Measurements from ENCODE around the gene PDE6B. TPM values are rescaled to one million over a fixed set of nuclear protein-coding genes. Genes with fewer than 3 reads are reported as not detected.

The PDE6B gene
- total RNA-seq, 4 donors from 2014 or later = 6.4 to 26.4 (median 14.4) TPM

- no peaks in the 10 kb centered on the region for H3K9me3 ChIP-seq
- no peak overlapping the region for H3K27ac ChIP-seq
- H3K27me3 ChIP-seq = no peaks in the 10 kb centered on the region
- intact Hi-C loops (cut with DNase I) = no loop called here
- WGBS, 2 donors = 65 to 71% methylated on average over 6 to 12 of the region's 14 CpGs
- DNase-seq = no peak
- no peaks in the 10 kb centered on the region for H3K36me3 ChIP-seq
- TF ChIP-seq POLR2A (IDR thresholded peaks at IDR 0.05) (no peak), CTCF (IDR thresholded peaks at IDR 0.05) (no peak)
- no peak overlapping the region for H3K4me3 ChIP-seq (replicated peaks in 1 of 3)
- peaks cover 16 to 25% of the 10 kb centered on the region in 2 donors for H3K4me1 ChIP-seq
Measured at GRCh38 chr4:678331-679103, 53.1 kb downstream of the PDE6B start.

- DNase-seq = no peak
- H3K4me1 ChIP-seq = peaks cover 17 to 30% of the 10 kb centered on the region in 2 donors
Measured at GRCh38 chr4:679104-679481, 53.7 kb downstream of the PDE6B start.

GRCh38 chr4:679629-680028 is 54.3 kb downstream of the PDE6B start:
- 73 to 83% methylated on average over 4 to 10 of the region's 11 CpGs for WGBS, 2 donors
- no peaks in the 10 kb centered on the region for H3K36me3 ChIP-seq
- peaks cover 17 to 32% of the 10 kb centered on the region in 2 donors for H3K4me1 ChIP-seq
- TF ChIP-seq CTCF (IDR thresholded peaks at IDR 0.05) = no peak
- TF ChIP-seq POLR2A (IDR thresholded peaks at IDR 0.05) = no peak
- DNase-seq = no peak
- no peak overlapping the region for H3K4me3 ChIP-seq (replicated peaks in 1 of 3)
- no peak overlapping the region for H3K27ac ChIP-seq
- H3K27me3 ChIP-seq = no peaks in the 10 kb centered on the region
- H3K9me3 ChIP-seq = no peaks in the 10 kb centered on the region
- intact Hi-C loops (cut with DNase I) = no loop called here

More at GRCh38 chr4:679104-679481, 53.7 kb downstream of the PDE6B start:
- WGBS, 2 donors = 75 to 82% methylated on average over 4 to 11 of the region's 13 CpGs
- no peak overlapping the region for H3K4me3 ChIP-seq (replicated peaks in 1 of 3)
- no peak overlapping the region for H3K27ac ChIP-seq
- H3K9me3 ChIP-seq = no peaks in the 10 kb centered on the region
- H3K36me3 ChIP-seq = no peaks in the 10 kb centered on the region
- intact Hi-C loops (cut with DNase I) = no loop called here
- H3K27me3 ChIP-seq = no peaks in the 10 kb centered on the region
- TF ChIP-seq CTCF (IDR thresholded peaks at IDR 0.05) = no peak
- TF ChIP-seq POLR2A (IDR thresholded peaks at IDR 0.05) = no peak

- Histone ChIP-seq H3K27me3 (no peaks in the 10 kb centered on the region), H3K4me3 (replicated peaks in 1 of 3) (no peak overlapping the region), H3K9me3 (no peaks in the 10 kb centered on the region), H3K36me3 (no peaks in the 10 kb centered on the region), H3K27ac (no peak overlapping the region), H3K4me1 (peaks cover 14 to 29% of the 10 kb centered on the region in 2 donors)
- no peak for TF ChIP-seq POLR2A (IDR thresholded peaks at IDR 0.05)
- intact Hi-C loops (cut with DNase I) = no loop called here
- DNase-seq = no peak
- 81 to 84% methylated on average over 8 to 9 of the region's 9 CpGs for WGBS, 2 donors
Measured at GRCh38 chr4:680091-680490, 54.7 kb downstream of the PDE6B start.

GRCh38 chr4:680551-680927 is 55.2 kb downstream of the PDE6B start:
- peak overlapping the region in 1 of 3 donors; percentile 59 for H3K4me3 ChIP-seq (replicated peaks in 1 of 3)
- intact Hi-C loops (cut with DNase I) = no loop called here
- WGBS, 2 donors = 17 to 36% methylated on average over 3 to 15 of the region's 17 CpGs
- H3K27me3 ChIP-seq = no peaks in the 10 kb centered on the region
- H3K27ac ChIP-seq = no peak overlapping the region
- peaks cover 10 to 25% of the 10 kb centered on the region in 2 donors for H3K4me1 ChIP-seq
- H3K36me3 ChIP-seq = no peaks in the 10 kb centered on the region
- no peak for TF ChIP-seq CTCF (IDR thresholded peaks at IDR 0.05)
- no peak for TF ChIP-seq POLR2A (IDR thresholded peaks at IDR 0.05)
- no peaks in the 10 kb centered on the region for H3K9me3 ChIP-seq
- DNase-seq = no peak

All from thyroid gland (tissue), 4 donors.